ENCODE data around the gene ACKR4.

The ACKR4 gene

DNA sequence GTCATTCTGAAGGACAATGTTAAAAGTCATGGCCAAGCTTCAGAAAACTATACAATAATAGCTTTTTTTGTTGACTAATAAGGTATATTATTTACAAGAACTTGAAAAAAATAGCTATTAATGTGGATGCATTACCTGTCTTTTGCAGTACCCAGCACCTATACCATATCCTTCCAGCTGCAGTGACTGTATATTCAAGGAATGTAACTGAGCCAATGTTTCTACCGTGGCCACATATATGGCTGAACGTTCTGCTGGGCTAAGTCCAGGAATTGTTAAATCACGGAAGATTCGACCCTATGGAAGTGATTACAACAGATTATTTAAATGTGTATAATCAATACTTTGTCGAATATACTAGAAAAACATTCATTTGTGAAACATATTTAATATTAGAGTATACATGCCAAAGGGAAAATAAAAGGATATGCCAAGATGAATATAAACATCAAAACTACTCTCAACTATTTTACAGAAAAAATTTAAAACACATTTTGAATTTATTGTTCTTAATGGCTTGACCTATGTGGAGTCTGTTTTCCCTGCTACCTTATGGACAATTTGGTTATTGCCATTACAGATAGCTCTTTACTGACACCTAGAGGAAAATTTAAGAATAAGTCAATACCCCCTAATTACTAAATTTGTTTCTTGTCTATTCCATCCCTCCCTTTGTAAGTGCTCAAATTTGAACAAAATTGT is 44.9 kb downstream of the ACKR4 start:
- no peak for DNase-seq (ENCODE audit: low read depth)

- no peak for DNase-seq (ENCODE audit: low read depth)
These were observed 45.4 kb downstream of the ACKR4 start for GRCh38 chr3:132642539-132642847.

- DNase-seq (ENCODE audit: low read depth) = no peak
These were observed 46.3 kb downstream of the ACKR4 start for GRCh38 chr3:132643366-132643765.

DNA sequence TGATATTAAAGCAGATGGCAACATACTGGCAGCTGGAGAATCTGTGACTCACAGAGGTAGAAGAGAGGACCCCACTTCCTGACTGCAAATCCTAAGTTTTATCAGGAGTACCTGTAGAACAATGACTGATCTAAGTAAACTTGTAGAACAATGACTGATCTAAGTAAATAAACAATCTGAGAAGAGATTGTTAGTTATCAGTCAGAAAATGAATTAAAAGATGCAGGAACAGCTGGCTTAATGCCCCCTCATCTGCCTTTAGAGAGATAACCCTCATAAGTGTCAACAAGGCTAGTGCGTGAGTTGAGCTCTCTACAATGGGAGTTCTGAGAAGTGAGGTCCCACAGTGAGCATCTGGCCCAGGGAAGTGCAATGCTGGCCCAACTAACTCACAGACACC is 48.0 kb downstream of the ACKR4 start:
- no peak for DNase-seq (ENCODE audit: low read depth)

DNA sequence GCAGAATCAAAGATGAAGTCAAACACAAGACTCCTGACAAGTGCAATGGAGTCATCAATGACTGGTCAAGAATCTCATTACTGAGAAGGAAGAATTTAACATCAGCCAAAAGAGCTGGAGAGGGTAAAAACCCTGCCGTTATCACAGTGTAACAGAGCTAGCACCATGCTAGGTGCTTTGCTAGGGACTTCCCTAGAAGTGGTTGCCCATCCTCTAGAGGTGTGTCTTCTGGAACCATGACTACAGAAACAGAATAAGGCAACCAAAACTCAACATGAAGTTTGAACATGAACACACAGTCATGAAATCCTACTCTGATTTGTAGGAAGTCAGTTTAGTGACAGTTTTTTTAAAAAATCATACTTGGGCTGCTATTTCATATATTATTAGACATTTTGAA is 53.1 kb downstream of the ACKR4 start:
- DNase-seq (ENCODE audit: low read depth) = no peak
